Measurements from ENCODE around the gene BATF2. TPM values are rescaled to one million over a fixed set of nuclear protein-coding genes. Genes with fewer than 3 reads are reported as not detected.

Gene BATF2
- total and polyA plus RNA-seq, 9 of the 15 experiments (the other 6 are each of a cell fraction or from before 2014, with no cell fraction given), result 1.7 to 8.9 (median 6.4) TPM

GRCh38 chr11:64998690-64999431, 2.1 kb upstream of the BATF2 start (continued):
- TF ChIP-seq DMBX1 (CRISPR knock-in tag; IDR thresholded peaks at IDR 0.05; ENCODE audit: borderline replicate concordance), result 0 out of 2 replicates have a peak, but pooled peaks have one; percentile 20
- TF ChIP-seq MAX (CRISPR knock-in tag; IDR thresholded peaks at IDR 0.05), result no peak
- peak; percentile 17; the same call in 1 of the 2 replicates for TF ChIP-seq ARID1B (IDR thresholded peaks at IDR 0.05)
- TF ChIP-seq MXI1 (IDR thresholded peaks at IDR 0.05; ENCODE audit: low read depth, low read length), result no peak
- TF ChIP-seq TSHZ1 (CRISPR knock-in tag; IDR thresholded peaks at IDR 0.05), result no peak
- TF ChIP-seq E2F3 (CRISPR knock-in tag; IDR thresholded peaks at IDR 0.05), result no peak
- TF ChIP-seq CXXC5 (CRISPR knock-in tag; IDR thresholded peaks at IDR 0.05), result peak; percentile 57
- no peak for TF ChIP-seq GTF2B (IDR thresholded peaks at IDR 0.05; ENCODE audit: extremely low read depth, insufficient read length)
- TF ChIP-seq CTBP1 (IDR thresholded peaks at IDR 0.05; ENCODE audit: borderline replicate concordance), result 0 out of 2 replicates have a peak, but pooled peaks have one; percentile 29
- TF ChIP-seq ZNF239 (CRISPR knock-in tag; IDR thresholded peaks at IDR 0.05), result no peak
- peak; percentile 37; the same call in 1 of the 2 replicates for TF ChIP-seq SPI1 (IDR thresholded peaks at IDR 0.05; ENCODE audit: borderline replicate concordance, low read depth, low read length)
- TF ChIP-seq FOSL1 (tag; conservative IDR thresholded peaks at IDR 0.05), result no peak
- TF ChIP-seq CSDE1 (IDR thresholded peaks at IDR 0.05), result no peak
- 0 out of 2 replicates have a peak, but pooled peaks have one; percentile 31 for TF ChIP-seq ZKSCAN1 (IDR thresholded peaks at IDR 0.05; ENCODE audit: low read depth, low read length)
- TF ChIP-seq NR2C2 (CRISPR knock-in tag; IDR thresholded peaks at IDR 0.05), result 0 out of 2 replicates have a peak, but pooled peaks have one; percentile 22
- TF ChIP-seq NR2C2 (tag; IDR thresholded peaks at IDR 0.05), result no peak
- no peak for TF ChIP-seq XRCC5 (IDR thresholded peaks at IDR 0.05; ENCODE audit: low read depth, low read length)
- peak in 1 of 2 experiments; percentile 11 for TF ChIP-seq E2F6 (IDR thresholded peaks at IDR 0.05; ENCODE audit: borderline replicate concordance in 1 of 2, extremely low read depth in 1 of 2, insufficient read depth in 1 of 2, insufficient read length in 1 of 2, low read depth in 1 of 2, low read length in 1 of 2, poor library complexity in 1 of 2, severe bottlenecking in 1 of 2)
- TF ChIP-seq MTA1 (IDR thresholded peaks at IDR 0.05; ENCODE audit: borderline replicate concordance), result no peak
- no peak for TF ChIP-seq WHSC1 (IDR thresholded peaks at IDR 0.05; ENCODE audit: low read length)
- no peak for TF ChIP-seq ZBTB33 (CRISPR knock-in tag; IDR thresholded peaks at IDR 0.05)
